Fibroblast of pulmonary artery (primary cell): Measurements from ENCODE around the gene MPRIP.

Experiments used
- DNase-seq: peaks from one replicate; pipeline ENCODE4 v3.0.0-alpha.2; 2010; ENCODE audit warnings: low read depth
- H3K4me3 ChIP-seq: replicated peaks from 2 replicates; pipeline ENCODE4 v1.5.1; 2011; ENCODE audit warnings: low read depth, mild to moderate bottlenecking, control low read depth, low read length, moderate library complexity
- TF ChIP-seq, protein P1 (sequence below): IDR thresholded peaks from 2 replicates; pipeline ENCODE4 v1.5.1; 2011; ENCODE audit warnings: mild to moderate bottlenecking, control low read depth, low read length, inconsistent platforms; ENCODE audit errors: missing control alignments

Gene MPRIP

DNA sequence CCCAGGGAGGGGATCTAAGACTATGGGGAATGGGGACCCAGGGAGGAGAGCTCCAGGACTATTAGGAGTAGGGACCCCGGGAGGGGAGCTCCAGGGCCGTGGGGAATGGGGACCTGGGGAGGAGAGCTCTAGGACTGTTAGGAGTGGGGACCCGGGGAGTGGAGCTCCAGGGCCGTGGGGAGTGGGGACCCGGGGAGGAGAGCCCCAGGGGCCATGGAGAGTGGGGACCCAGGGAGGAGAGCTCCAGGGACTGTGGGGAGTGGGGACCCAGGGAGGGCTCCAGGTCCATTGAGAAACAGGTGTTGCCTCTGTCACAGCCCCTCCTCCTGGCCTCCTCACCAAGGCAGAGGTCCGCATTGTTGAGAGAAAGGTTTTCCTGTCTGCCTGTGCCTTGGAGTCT lies 16.0 kb downstream of the MPRIP start:
- DNase-seq = no peak
- H3K4me3 ChIP-seq = no peak overlapping the region
- TF ChIP-seq, protein P1, sequence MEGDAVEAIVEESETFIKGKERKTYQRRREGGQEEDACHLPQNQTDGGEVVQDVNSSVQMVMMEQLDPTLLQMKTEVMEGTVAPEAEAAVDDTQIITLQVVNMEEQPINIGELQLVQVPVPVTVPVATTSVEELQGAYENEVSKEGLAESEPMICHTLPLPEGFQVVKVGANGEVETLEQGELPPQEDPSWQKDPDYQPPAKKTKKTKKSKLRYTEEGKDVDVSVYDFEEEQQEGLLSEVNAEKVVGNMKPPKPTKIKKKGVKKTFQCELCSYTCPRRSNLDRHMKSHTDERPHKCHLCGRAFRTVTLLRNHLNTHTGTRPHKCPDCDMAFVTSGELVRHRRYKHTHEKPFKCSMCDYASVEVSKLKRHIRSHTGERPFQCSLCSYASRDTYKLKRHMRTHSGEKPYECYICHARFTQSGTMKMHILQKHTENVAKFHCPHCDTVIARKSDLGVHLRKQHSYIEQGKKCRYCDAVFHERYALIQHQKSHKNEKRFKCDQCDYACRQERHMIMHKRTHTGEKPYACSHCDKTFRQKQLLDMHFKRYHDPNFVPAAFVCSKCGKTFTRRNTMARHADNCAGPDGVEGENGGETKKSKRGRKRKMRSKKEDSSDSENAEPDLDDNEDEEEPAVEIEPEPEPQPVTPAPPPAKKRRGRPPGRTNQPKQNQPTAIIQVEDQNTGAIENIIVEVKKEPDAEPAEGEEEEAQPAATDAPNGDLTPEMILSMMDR = no peak

DNA sequence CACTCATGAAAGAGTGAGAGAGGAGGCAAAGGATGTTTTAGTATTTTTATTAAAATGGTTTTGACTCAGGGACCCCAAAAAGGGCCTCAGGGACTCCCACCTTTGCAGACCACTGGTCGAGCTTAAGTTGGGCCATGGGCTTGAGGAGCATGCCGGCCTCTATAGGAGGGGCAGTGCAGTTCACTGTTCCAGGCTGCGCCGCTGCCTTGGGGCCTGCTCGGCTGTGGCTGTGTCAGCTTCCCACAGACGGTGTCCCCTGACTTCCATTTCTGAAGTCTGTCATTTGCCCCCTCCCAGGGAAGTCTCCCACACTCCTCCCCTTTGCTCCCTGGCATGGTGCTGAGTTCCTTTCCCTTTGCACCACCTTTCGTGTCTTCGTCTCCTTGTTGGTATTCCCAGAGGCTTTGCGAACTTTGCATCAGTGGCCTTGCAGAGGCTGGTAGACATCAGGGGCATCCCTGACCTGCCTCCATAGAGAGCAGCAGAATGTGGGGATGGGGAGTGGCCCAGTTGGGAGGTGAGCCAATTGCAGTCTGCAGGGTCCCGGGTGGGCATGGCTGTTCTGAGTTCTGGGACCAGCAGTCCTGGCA lies 17.1 kb downstream of the MPRIP start:
- DNase-seq = no peak
- TF ChIP-seq, protein P1 = no peak
- H3K4me3 ChIP-seq = no peak overlapping the region

GRCh38 chr17:17060001-17060922 lies 18.0 kb downstream of the MPRIP start:
- TF ChIP-seq, protein P1 = no peak
- H3K4me3 ChIP-seq = no peak overlapping the region
- DNase-seq = no peak

- TF ChIP-seq, protein P1 = no peak
- H3K4me3 ChIP-seq = no peak overlapping the region
- DNase-seq = no peak
Measured at GRCh38 chr17:17060930-17061329, 18.7 kb downstream of the MPRIP start.

DNA sequence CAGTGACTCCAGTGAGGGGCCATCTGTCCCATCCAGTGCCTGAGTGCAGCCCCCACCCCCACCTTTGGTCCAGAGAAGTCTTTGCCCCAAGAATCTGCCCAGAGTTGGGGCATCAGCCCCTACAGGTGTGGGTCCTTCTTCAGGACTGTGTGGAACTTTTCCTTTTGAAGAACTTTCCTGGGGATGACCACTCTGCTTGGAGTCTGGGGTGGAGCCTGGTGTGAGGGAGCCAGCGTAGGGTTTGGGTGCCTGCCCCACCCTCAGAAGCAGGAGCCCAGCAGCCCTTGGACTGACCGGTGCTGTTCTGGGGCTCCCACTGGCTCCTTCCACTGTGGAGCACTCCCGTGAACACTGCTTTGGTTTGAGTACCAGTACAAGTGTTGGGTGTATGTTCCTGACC lies 19.3 kb downstream of the MPRIP start:
- DNase-seq = no peak
- no peak overlapping the region for H3K4me3 ChIP-seq
- TF ChIP-seq, protein P1 = no peak

GRCh38 chr17:17062356-17062755 lies 20.1 kb downstream of the MPRIP start:
- TF ChIP-seq, protein P1 = no peak
- H3K4me3 ChIP-seq = no peak overlapping the region
- DNase-seq = no peak

DNA sequence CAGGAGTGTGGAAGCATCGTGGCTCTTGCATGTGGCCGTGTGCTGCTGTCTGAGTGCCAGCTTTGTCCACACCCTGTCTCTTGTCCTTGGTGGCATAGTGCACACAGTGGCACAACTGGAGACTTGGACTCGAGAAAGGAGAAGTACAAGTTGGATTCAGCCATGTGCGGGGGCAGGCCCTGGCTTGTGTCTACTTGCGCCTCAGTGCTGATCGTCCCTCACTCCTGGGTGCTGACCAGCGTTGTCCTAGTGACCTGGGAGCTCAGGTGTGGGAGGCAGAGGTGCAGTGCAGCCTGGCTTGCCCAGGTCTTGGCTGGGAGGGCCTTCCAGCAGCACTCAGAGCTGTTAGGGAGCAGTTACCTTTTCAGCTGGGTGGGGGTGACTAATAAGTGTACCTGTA lies 20.6 kb downstream of the MPRIP start:
- DNase-seq = no peak
- TF ChIP-seq, protein P1 = no peak
- no peak overlapping the region for H3K4me3 ChIP-seq
